ENCODE data around the gene MRPL24. TPM values are rescaled to one million over a fixed set of nuclear protein-coding genes. Genes with fewer than 3 reads are reported as not detected.

The MRPL24 gene
- total and polyA plus RNA-seq, 9 of the 15 experiments (the other 6 are each of a cell fraction or from before 2014, with no cell fraction given), result 74.3 to 267 (median 113) TPM

DNA sequence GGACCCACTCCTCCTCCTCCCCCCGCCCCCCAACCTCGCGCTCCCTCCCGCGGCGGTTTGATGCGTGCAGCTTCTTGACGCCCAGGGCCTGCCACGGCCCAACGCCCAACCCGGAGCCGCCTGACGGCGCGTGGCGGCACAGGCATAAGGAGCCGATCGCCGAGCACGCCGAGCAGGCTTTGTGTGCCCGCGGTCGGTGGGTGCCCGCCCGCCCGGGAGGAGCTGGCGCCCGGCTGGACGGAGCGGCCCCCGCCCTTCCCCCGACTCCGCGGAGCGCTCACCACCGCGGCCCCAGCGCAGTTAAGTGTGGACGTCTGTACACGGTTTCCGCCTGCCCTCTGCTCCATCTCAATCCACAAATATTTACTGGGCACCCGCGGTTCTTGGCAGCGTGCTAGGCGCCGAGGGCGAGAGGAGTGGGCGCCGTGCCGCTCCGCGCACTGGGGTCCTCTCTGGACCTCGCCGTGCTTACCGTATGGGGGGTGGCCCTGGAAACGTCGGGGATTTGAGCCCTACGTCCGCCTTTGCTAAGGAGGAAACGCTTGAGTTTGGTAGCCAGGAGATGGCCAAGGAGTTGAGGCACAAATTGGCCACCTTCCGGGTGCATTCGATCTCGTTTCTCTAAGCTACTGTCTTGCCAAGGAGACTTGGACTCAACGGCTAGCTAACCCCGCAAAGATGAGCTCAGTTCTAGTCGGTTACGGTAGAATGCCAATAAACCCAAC is 11.0 kb upstream of the MRPL24 start (continued):
- TF ChIP-seq MAZ (CRISPR knock-in tag; conservative IDR thresholded peaks at IDR 0.05 in 1 of 2, IDR thresholded peaks at IDR 0.05 in 1 of 2) (peak; percentile 97 to 100), TSC22D4 (tag; IDR thresholded peaks at IDR 0.05) (no peak), ZNF79 (CRISPR knock-in tag; IDR thresholded peaks at IDR 0.05; ENCODE audit: low read depth) (no peak), SIX5 (IDR thresholded peaks at IDR 0.05; ENCODE audit: borderline replicate concordance in 1 of 2, insufficient read depth in 1 of 2, low read depth in 1 of 2, low read length in 2 of 2) (peak in 1 of 2 experiments; percentile 24; a peak in 1 of 4 replicates), EGR1 (conservative IDR thresholded peaks at IDR 0.05) (peak; percentile 34; the same call in 1 of the 2 replicates), PHB2 (IDR thresholded peaks at IDR 0.05; ENCODE audit: low read depth) (no peak), SUPT5H (IDR thresholded peaks at IDR 0.05) (peak; percentile 57), ERF (CRISPR knock-in tag; IDR thresholded peaks at IDR 0.05) (0 out of 2 replicates have a peak, but pooled peaks have one; percentile 39), ZNF184 (CRISPR knock-in tag; IDR thresholded peaks at IDR 0.05) (no peak), NR2C1 (IDR thresholded peaks at IDR 0.05) (no peak), NR2C1 (tag; IDR thresholded peaks at IDR 0.05) (no peak), RBM25 (IDR thresholded peaks at IDR 0.05; ENCODE audit: low read depth, low read length, severe bottlenecking) (peak; percentile 83), BMI1 (IDR thresholded peaks at IDR 0.05; ENCODE audit: low read length) (no peak), ZNF696 (CRISPR knock-in tag; conservative IDR thresholded peaks at IDR 0.05) (no peak), NONO (IDR thresholded peaks at IDR 0.05; ENCODE audit: low read depth in 2 of 2, low read length in 1 of 2) (no peak; a peak in 1 of 4 replicates), ATF2 (CRISPR knock-in tag; IDR thresholded peaks at IDR 0.05) (no peak), FOXJ2 (tag; IDR thresholded peaks at IDR 0.05) (no peak), RBM14 (IDR thresholded peaks at IDR 0.05; ENCODE audit: borderline replicate concordance, insufficient read depth, low read depth, low read length) (no peak), MYBL2 (IDR thresholded peaks at IDR 0.05; ENCODE audit: low read depth) (no peak), MYBL2 (CRISPR knock-in tag; IDR thresholded peaks at IDR 0.05; ENCODE audit: borderline replicate concordance) (no peak), HIVEP1 (CRISPR knock-in tag; IDR thresholded peaks at IDR 0.05) (no peak), ZNF444 (CRISPR knock-in tag; IDR thresholded peaks at IDR 0.05) (no peak), BRF2 (IDR thresholded peaks at IDR 0.05; ENCODE audit: borderline replicate concordance, insufficient read depth, insufficient read length) (no peak), ELF4 (CRISPR knock-in tag; IDR thresholded peaks at IDR 0.05) (no peak), ZNF217 (CRISPR knock-in tag; IDR thresholded peaks at IDR 0.05) (no peak), RBM34 (IDR thresholded peaks at IDR 0.05; ENCODE audit: borderline replicate concordance, insufficient read depth, low read length) (no peak)
- TF ChIP-seq, protein P1, sequence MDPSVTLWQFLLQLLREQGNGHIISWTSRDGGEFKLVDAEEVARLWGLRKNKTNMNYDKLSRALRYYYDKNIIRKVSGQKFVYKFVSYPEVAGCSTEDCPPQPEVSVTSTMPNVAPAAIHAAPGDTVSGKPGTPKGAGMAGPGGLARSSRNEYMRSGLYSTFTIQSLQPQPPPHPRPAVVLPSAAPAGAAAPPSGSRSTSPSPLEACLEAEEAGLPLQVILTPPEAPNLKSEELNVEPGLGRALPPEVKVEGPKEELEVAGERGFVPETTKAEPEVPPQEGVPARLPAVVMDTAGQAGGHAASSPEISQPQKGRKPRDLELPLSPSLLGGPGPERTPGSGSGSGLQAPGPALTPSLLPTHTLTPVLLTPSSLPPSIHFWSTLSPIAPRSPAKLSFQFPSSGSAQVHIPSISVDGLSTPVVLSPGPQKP (CRISPR knock-in tag; IDR thresholded peaks at IDR 0.05), result no peak
